Measurements from ENCODE around the gene RBM34.

GRCh38 chr1:235161685-235162327, 756 bp upstream of the RBM34 start:
- no peak for TF ChIP-seq NFRKB (IDR thresholded peaks at IDR 0.05)
- no peak for TF ChIP-seq ZNF384 (IDR thresholded peaks at IDR 0.05)
- TF ChIP-seq BHLHE40 (IDR thresholded peaks at IDR 0.05; ENCODE audit: borderline replicate concordance), result no peak
- no peak for TF ChIP-seq HDGF (IDR thresholded peaks at IDR 0.05; ENCODE audit: borderline replicate concordance)
- TF ChIP-seq SP1 (IDR thresholded peaks at IDR 0.05), result no peak
- TF ChIP-seq FOXK2 (IDR thresholded peaks at IDR 0.05), result no peak
- no peak for TF ChIP-seq PKNOX1 (IDR thresholded peaks at IDR 0.05)
- no peak for TF ChIP-seq ELF4 (IDR thresholded peaks at IDR 0.05)
- TF ChIP-seq TARDBP (IDR thresholded peaks at IDR 0.05), result no peak
- no peak for TF ChIP-seq FOXM1 (IDR thresholded peaks at IDR 0.05; ENCODE audit: borderline replicate concordance)
- no peak for TF ChIP-seq FOXA1 (IDR thresholded peaks at IDR 0.05)
- TF ChIP-seq SUZ12 (IDR thresholded peaks at IDR 0.05), result no peak
- TF ChIP-seq ARNT (IDR thresholded peaks at IDR 0.05), result no peak
- TF ChIP-seq L3MBTL2 (conservative IDR thresholded peaks at IDR 0.05), result no peak
